CD4-positive, alpha-beta T cell treated with Interleukin-17A for 1 hour (primary cell): ENCODE results near the gene HSD11B2.
"Not testable (repeated sequence)": the region's sequence is repeated elsewhere in the genome, so short reads cannot be mapped to it uniquely, and the experiment has no call there.

ENCODE experiments used
- DNase-seq: peaks from one replicate; pipeline ENCODE4 v3.0.0-alpha.2; 2020

The HSD11B2 gene

DNA sequence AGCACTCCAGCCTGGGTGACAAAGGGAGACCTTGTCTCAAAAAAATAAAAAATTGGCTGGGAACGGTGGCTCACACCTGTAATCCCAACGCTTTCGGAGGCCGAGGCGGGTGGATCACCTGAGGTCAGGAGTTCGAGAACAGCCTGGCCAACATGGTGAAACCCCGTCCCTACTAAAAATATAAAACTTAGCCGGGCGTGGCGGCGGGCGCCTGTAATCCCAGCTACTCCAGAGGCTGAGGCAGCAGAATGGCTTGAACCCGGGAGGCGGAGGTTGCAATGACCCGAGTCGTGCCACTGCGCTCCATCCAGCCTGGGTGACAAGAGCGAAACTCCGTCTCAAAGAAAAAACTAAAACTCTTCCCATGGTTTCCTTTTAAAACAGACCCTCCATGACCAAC is 15.5 kb upstream of the HSD11B2 start:
- not testable (repeated sequence) for DNase-seq

DNA sequence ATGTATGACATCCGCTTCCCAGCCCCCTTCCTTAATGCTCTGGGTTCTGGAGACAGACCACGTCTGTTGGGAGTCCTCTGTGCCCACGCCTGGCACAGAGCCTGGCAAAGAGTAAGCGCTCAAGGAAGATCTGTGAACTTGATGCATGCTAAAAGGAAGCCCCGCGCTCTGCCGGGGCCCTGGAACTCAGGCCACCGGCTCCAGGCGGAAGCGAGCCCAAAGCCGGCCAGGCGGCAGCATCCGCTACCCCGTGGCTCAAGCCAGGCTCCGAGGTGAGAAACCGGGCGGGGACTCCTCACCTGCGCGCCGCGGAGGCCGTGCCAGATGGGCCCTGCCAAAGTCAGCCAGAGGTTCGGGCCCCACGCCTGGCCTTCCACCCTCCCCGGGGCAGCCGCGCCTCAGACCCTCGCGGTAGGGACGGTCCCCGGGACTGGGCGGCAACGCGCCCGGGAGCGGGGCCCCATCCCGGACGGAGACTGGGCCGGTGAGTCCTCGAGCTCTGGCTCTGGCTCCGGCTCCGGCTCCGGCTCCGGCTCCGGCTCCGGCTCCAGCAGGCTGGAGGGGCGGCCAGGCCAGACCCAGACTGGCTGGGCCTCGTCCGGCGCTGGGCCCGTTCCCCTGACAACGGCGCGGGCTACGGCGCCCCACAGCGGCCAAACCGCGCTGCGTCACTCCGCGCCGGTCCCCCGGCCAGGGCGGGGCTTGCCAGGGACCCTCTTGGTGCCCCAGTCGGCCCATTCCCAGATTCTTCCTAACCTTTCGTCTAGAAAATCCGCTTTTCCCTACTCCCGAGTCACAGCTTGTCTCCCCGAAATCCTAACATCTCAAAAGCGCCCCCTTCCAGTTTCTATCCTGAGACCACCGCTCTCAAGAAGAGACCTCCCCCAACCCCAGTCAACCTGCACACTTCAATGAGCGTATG is 14.8 kb upstream of the HSD11B2 start, which contains the start of gene ZDHHC1:
ZDHHC1 (minus strand) TSS at position 606 of the 922 bp plus-strand sequence. CDS start 8,702 bp downstream, outside the sequence.
- DNase-seq: peak; percentile 37

DNA sequence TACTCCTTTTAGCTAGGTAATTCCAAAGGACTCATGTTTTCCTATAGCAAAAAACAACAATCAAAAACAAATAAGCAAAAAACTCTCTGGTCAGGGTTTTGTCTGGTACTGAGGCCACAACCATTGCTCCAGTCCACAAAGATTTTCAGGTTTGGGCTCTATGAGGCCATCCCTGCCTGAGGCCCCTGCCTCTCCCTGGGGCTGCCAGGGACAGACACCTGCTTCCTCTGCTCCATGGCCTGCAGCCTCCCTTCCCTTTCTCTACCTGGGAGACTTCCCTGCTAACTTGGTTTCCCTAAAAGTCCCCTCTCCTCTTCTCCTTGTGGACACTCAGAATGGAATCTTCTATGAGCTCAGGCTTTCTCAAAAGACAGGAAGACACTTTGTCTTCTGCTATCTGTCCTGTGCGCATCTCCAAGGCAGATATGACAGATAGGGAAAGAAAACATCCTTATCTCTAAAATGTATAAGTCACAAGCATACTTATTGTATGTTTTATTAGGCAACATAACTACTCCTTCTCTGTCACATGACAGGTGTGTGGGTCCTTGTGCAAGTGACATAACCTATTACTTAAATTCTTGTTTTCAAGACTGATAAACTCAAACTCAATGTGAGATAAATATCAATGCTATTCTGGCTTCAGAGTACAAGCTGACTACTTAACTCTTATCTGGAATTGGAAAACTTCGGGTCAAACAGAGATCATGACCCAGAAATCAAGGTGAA is 13.4 kb upstream of the HSD11B2 start:
- no peak for DNase-seq

DNA sequence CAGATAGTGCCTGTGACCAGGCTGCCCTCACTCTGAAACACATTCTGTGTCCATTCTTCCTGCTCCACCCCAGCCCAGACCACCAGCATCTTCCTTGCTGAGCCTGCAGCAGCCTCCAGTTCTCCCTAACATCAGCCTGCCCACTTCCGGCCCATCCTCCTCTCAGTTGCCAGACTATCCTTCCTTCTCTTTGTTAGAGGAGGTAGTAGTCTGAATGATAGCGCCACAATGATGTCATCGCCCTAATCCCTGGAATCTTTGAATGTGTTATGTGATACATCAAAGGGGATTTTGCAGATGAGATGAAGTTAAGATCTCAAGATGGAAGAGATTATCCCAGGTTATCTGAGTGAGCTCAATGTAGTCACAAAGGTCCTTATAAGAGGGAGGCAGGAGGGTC is 11.4 kb upstream of the HSD11B2 start:
- DNase-seq: no peak

DNA sequence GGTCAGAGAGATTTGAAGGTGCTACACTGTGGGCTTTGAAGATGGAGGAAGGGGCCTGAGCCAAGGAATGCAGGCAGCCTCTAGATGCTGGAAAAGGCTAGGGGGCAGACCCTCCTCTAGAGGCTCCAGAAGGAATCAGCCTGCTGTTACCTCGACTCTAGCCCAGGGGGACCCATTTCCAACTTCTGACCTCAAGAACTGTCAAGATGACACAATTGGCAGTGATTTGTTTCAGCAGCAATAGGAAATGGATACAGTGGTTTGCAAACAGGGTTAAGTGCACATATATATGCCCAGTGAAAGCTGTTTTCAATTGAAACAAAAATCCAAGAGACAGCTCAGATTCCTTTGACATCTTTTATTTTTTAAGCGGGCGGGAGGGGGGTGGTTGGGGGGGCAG is 11.0 kb upstream of the HSD11B2 start:
- no peak for DNase-seq

DNA sequence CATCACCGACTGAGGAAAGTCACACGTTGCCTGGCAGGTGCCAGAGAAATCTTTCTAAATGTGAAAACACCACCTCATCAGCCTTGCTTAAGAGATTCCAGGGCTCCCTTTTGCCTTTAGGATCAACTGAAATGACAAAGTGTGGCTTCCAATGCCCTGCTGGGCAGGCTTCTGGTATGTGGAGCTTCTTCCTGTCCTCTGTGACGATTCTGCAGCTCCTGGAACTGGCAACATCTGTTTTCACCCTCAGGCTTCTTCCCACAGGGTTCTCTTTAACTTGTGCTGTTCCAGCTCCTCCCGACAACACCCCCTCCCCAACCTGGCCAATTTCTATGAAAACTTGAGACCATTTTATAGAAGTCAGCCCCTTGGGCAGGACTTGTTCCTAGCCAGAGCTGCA is 9.9 kb upstream of the HSD11B2 start:
- DNase-seq: no peak

DNA sequence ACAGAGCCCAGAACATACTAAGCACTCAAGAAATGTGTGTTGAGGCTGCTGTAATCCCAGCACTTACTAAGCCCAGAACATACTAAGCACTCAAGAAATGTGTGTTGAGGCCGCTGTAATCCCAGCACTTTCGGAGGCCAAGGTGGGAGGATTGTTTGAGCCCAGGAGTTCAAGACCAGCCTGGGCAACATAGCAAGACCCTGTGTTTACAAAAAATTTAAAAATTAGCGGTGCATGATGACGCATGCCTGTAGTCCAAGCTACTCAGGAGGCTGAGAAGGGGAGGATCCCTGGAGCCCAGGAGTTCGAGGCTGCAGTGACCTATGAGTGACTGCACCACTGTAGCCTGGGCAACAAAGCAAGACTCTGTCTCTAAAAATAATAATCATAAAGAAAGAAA is 7.9 kb upstream of the HSD11B2 start:
- no peak for DNase-seq

DNA sequence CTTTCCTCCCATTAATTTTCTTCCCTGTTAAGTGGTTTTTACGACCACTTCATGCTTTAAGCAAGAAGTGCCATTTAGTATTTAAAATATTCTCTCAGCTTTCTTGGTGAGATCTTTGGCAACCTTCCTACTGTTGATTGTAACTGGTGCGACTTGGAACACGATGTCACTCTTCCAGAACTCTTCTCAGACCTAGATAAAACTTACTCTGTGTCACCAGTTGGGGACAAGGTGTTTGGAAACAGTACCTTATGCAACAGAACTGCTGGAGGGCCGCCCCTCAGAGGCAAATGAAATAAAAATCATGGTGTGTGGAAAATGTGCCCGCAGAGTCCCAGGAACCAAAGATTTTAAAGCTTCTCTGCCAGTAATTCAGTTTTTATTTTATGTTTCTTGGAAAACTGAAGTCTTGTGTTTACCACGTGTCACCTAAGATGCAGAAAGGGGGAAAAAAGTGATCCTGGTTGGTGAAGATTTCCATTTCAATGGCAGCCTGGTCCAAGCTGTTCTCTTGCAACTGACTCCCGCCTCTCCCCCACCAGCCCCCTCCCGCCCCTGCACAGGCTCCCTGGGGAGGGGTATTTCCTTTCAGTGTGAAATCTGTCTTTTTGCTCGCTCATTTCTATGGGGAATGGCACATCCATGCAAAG is 7.2 kb upstream of the HSD11B2 start:
- no peak for DNase-seq

DNA sequence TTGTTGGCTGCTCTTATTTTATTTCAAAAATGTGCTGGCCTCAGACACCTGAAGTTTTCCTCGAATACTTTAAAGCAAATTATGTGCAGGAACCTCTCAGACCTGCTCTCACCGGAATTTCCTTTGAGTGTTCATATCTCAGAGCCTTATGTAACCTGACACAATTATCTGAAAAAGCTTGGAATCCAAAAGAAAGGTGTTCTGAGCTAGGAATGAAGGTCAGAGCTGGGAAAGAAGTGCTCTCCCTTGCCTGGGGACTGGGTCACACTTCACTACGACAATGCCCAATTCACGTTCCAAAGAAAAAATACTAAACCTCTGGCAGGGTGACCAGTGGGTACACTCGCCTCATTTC is 6.7 kb upstream of the HSD11B2 start:
- no peak for DNase-seq

DNA sequence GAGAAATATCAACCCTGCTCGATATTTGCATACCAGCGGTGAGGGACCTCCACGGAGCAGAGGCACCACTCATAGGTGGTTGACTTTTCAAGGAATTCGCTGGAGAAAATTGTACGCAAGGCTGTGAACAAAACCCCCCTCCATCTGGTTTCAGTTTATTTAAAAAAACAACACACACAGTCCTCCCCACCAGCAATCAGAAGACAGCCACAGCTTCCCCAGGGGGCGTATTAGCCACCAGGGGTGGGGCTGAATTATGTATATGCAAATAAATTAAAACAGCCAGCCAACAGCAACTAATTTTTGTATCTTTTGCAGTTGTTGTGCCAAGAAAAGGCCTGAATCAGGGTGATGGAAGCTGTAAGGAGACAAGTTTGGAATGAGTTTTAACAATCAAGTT is 5.9 kb upstream of the HSD11B2 start:
- no peak for DNase-seq

DNA sequence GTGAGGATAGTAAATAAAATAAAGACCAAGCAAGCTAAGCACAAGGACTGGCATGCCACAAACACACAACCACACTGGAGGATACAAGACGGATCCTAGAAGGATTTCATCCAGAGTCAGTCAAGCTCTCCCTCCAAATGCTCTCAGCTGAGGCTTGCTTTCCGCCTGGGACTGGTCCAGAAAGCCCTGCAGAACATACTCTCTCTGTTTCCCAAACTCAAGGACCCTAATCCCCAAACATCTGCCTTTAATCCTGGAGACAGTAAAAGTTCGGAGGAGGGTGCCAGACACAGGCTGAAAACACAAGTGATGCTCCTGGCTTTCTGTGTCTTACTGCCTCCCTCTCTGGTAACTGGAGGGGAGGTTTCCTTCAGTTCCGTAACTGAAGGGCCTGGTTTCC is 5.3 kb upstream of the HSD11B2 start:
- DNase-seq: no peak

DNA sequence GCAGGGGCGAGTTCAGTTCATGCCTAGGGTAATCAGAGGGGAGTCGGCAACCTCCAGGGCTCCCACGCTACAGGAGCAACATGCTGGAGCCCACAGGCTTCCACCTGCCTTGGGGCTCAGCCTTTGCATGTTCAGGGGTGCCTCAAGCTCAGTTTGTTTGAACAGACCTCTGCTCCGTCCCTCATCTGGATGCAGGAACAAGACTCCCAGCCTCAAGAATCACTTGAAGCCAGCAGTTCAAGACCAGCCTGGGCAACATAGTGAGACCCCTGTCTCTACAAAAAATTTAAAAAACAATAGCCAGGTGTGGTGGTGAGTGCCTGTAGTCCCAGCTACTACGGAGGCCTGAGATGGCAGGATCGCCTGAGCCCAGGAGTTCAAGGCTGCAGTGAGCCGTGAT is 4.9 kb upstream of the HSD11B2 start:
- DNase-seq: no peak

DNA sequence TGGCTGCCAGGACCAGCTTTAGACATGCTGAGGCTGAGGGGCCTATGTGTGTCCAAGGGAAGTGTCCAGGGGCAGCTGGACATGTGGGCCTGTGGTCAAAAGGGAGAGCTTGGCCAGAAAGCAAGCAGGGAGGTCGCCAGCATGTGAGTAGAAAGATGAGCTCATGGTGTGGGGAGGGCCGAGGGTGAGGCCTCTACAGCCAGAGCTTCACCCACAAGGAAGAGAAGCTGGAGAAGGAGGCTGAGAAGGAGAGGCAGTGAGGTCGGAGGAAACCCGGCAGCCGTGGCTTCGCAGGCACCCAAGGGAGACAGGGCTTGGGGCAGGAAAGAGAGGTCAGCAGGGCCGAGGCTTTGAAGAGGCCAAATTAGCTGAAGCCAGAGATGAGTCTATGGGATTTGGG is 4.0 kb upstream of the HSD11B2 start:
- no peak for DNase-seq

DNA sequence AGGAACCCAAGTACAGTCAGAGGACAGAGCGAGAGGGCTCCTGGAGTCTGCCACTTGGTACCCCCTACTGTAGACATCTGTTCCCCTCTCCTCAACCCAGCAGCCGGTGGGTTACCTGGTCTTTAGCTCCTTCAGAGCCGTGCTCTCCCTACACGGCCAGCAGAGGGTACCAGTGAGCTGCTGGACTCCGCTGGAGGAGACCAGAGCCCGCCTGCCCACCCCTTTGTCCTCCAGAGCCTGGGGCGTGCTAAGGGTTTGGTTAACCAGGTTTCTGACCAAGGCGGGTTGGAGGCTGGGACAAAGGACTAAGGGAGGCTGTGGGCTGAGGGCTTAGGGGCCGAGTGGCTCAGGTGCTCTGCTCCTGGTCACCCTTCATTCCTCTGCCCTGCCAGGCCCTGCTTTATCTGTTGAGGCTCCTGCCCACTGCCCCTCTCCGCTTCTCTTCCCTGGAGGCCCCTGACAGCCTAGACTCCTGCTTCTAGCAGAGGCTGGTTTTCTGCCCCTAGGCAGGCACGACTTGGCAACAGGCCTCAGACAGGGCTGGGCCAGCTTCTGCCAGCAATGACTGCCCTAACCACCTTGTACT is 2.7 kb upstream of the HSD11B2 start:
- DNase-seq: peak; percentile 52

DNA sequence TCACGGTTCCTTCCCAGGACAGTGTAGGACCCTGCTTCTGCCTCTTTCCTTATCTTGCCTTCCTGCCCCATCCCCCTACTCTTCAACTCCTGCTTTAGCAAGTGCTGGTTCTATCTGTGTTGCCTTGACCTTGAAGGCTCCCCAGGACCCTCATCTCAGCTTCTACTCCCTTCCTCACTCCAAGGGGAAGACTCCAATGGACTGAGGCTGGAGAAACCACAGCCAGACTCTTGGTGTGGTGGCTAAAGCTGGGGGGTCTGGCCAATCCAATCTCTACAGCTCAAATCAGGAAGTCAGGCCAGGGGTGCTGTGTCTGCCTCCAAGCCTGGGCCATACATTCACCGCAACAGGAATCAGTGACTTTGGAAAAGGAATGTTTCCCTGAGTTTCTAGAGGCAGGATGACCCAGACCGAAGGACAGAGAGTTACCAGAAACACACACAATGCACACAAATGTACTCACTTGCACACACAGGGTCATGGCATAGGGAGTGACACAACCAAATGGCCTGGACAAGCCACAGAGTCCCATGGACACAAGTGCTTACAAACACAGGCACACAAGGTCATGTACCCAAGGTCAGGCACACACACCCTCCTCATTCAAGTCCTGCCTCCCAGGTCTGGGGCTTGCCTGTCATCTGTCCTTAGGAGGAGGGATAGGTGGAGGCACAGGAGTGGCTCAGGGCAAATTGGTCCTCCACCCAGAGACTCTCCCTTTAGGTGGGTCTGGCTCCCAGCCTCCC is 1.7 kb upstream of the HSD11B2 start:
- DNase-seq: no peak

DNA sequence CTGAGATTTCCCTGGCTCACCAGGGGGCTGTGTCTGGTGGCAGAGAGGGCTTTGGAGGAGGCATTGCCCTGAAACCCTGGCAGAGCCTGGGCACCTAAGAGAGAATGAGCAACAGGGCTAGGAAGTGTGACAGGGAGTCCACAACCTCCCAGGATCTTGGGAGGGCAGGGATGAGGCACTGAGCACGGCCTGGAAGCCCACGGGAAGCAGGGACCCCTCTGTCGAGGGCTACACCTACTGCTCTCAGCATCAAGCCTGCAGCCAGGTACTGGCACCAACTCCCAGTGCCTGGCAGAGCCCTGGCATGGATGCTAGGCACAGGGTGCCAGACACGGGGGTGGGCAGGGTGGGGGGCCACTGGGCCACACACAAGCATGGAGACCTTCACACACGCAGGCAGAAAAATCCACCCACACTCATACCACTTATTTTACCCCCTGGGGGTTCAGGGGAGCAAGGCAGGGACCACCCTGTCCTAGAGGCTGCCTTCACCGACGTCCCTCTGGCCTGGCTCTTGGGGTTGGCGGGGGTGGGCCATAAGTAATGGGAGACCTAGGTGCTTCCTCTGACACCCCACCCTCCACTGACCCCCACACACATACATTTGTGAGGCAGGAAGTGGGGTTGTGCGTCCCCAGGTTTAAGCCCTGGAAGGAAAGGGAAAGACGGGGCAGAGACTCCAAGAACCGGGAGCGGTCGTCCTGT is 970 bp upstream of the HSD11B2 start:
- DNase-seq: no peak

DNA sequence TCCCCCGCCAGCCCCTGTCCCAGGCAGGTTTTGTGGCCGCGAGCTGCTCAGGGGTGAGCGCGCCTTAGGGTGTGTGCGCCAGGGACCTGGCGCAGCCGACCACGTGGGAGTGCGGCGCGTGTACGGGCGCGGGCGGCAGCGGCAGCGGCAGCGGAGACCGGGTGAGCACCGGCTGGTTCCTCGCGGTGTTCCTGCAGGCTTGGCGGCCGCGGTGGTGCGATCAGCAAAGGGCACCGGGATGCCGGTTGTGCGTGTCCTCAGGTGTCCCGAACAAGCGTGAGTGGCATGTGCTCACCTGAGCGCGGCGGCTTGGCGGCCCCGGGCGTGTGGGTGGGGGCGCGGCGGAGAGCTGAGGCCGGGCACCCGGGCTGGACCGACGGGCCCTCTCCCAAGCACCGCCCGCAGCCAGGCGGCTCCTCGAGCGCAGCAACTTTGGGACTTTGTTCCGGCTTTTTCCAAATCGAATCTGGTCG is 381 bp upstream of the HSD11B2 start:
- DNase-seq: no peak

DNA sequence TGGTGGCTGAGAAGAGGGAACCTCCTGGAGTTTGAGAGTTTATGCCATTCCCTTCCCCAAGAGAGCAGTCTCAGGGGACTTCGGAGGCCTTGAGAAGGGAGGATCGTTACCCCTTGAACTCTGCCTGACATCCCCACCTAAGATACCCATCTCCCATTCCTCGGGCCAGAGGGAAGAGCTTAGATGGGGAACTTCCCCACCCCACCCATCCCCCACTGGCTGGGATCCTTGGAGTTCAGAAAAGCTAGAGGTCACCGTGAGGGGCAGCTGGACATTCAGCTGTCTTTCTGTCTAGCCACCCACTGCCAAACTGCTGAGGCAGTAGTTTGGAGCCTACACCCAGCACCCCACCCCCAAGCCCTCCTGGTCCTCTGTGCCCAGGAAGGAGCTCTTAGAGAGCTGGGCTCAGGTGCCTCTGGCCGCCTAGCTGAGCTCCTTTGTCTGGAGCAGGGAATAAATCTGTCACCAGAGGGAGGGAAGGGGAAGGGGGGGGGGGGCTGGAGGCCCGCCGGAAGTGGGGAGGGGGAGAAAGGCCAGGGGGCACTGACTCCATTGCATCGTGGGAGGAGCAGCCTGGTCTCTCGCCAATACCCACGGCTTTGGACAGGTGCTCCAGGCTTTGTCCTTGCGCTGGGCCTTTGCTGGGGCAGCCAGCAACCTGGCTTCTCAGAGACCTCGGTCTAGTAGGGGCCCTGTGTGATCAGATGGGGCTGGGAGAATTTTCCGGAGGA is 1.0 kb downstream of the HSD11B2 start:
- DNase-seq: no peak

DNA sequence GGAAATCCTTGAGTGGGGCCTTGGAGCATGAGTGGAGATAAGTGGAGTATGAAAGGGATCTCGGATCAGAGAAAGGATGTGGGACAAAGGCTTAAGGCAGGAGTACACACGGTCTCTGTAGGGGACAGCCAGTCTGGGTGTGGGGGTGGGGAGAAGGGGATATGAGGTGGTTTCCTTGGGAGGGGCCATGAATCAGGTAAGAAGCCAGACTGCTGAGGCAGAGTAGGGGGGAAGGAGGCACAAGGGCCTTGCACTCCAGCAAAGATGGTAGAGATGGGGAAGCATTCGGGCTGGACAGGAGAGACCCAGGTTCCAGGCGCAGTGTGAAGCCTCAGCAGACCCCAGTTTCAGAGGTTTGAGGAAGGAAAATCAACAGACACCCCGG is 1.6 kb downstream of the HSD11B2 start:
- no peak for DNase-seq

DNA sequence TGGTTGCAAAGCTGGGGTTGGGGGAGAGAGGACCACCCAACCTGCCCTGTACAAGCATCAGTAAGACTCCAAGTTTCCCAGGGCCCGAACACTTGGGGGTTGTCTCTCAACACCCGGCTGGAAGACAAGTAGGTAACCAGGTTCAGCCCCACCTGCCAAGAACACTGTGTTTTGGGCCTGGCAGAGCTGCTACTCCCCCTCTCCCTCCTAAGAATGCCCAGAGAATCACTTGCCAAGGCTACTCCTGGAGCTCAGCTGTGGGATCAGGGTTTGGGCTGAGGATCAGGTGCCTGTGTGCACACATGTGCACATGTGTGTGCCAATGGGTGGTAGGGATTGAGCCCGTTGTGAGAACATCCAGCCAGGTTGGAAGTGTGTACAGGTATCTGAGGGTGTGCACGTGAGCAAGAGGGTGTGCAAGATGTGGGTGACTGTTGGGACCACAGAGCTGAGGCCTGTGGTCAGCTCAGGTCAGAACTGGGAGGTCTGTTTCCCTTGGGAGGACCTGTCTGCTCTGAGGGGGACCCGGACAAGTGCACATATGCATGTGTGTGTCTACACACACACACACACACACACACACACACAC is 2.3 kb downstream of the HSD11B2 start:
- DNase-seq: no peak

DNA sequence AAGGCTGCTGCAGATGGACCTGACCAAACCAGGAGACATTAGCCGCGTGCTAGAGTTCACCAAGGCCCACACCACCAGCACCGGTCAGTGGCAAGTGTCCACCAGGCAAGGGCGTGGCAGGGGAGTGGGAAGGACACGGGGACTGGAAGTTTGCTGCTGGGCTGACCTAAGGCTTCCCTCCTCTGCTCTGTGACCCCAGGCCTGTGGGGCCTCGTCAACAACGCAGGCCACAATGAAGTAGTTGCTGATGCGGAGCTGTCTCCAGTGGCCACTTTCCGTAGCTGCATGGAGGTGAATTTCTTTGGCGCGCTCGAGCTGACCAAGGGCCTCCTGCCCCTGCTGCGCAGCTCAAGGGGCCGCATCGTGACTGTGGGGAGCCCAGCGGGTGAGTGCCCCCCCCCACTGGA is 4.8 kb downstream of the HSD11B2 start:
- no peak for DNase-seq
